NCI-H524 treated with DMSO at 0.1 percent for 48 hours (cell line): ENCODE results near the gene RECQL5.
"Not testable (repeated sequence)": the region's sequence is repeated elsewhere in the genome, so short reads cannot be mapped to it uniquely, and the experiment has no call there.

Source experiments
- DNase-seq: peaks from one replicate; lab custom pipeline; 2025; lab: John Stamatoyannopoulos, UW

Gene RECQL5

DNA sequence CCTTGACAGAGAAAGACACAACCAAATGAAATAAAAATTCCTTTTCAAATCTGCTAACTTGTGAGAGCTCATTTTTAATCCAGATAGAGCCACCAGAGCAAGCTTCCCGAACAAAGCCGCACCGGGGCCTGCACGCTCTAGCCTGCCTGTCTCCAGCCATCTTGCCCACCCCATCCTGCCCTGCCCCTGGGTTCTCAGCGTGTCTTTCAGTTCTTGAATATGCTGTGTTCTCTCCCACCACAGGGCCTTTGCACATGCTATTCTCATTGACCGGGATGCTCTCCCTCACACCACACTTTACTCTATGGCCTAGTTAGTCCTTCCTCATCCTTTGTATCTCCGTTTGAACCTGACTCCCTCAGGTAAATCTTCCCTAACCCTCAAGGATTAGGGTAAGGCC is 19.0 kb downstream of the RECQL5 start:
- no peak for DNase-seq

DNA sequence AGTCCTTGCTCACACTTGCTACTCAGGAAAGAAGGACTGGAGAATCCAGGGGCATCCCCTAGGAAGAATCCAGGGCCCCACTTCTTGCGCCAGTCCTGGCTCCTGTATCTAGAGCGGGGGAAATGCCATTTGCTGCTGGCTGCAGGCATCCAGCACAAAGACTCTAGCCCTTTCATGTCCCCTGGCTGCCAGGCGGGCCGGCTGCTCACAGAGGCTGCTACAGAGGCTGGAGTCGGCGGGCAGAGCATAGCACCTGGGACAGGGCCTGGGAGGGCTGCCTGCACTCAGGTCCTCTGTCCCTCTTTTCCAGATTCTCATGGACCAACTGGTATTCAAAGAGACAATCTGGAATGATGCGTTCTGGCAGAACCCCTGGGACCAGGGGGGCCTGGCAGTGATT is 19.9 kb downstream of the RECQL5 start:
- DNase-seq = no peak

DNA sequence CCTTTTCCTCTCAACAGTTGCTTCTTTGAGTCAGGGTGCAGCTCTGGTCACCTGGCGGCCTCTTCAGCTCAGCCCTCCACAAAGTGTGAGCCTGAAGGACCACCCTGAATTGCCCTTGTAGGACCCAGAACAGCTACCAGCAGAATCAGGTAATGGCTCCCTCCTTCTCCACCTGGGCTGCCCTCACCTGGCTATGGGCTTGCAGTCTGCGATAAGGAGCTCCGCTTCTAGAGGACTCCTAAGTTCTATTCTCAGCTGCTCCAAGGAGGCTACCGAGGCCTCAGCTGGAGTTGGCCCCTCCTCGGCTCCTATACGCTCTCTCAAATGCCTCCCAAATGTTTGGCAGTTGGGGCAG is 20.3 kb downstream of the RECQL5 start:
- DNase-seq = no peak

DNA sequence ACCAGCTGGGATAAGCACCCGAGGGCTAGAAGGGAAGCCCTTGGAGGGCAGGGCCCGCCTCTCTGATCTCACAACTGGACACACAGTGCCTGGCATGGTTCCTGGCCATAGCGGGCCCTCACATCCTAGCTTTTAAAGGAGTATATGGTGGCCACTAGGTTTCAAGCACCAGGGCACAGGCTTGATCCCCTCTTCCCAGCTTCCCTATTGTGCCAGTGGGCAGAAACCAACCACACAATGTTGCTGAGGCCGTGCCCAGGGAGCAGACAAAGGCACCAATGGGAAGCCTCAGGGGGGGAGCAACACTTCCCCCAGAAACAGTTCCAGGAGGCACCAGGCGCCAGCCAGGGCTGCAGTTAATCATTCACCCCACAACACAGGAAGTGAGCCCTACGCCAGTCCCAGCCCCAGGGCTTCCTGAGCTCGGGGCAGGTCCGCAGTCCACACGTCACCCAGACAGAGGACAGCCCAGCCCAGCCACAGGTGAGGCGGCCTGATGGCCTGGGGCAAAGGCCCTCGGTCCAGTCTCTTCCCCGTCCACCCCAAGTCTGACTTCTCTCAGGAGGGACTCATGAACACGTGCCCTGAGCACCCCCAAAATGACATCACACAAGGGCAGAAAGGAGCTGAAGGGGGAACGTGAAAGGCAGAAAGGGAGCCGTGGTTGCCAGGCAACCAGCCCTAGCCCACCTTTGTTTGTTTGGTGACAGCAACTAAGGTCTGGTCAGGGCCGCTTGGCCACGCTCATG is 20.9 kb downstream of the RECQL5 start:
- DNase-seq = no peak

DNA sequence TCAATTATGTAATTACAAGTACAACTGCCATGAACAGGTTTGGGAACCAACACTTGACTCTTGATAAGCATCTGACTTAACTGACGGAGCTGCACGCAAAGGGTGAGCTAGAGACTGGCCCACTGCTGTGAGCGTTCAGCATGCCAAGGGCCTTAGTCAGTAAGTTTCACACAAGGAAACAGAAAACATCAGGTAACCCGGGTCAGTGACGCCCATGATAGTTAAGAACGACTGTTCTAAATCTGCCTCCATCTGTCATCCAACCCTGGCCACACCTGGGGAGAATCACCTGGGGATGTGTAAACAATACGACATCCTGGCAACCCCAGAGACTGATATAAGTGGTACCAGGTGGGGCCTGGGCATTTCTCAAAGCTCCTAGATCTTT is 21.5 kb downstream of the RECQL5 start:
- no peak for DNase-seq

GRCh38 chr17:75643643-75644017 is 23.3 kb downstream of the RECQL5 start:
- no peak for DNase-seq

DNA sequence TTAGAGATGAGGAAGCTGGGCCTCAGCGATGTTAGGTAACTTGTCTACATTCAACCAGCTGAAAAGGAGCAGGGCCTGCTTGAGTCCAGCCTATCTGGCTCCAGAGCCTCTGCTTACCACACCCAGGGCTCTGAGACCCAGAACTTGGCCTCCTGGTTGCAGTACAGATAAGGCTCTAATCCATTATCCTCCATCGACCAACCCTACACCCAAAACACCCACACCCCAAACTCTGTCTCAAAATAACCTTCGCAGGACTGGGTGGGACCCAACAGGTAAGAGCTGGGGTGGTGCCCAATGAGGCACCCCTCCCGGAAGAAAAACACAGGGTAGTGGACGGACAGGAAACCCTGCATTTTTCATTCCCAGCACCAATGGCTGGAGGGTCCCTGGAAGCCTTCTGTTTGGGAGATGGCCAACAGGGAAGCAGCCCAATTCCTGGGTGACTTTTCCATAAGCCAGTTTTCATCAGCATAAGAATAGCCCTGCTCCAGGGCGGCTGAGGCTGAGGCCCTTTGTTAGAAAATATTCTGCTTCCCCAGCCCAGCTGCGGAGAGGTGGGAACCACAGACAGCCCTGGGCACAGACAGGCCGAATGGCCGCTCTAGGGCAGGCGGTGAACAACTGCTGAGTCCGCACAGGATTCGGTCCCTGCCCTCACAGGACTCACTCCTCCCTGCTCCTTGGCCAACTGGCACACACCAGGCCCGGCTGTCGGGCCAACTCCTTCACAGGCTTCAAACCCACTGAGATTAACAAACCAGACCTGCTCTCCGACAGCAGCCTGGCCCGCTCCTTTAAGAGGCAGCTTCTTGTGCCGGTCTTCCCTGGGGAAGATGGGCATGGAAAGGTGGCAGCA is 23.9 kb downstream of the RECQL5 start:
- DNase-seq = no peak

GRCh38 chr17:75642182-75642783 is 24.7 kb downstream of the RECQL5 start:
- no peak for DNase-seq

DNA sequence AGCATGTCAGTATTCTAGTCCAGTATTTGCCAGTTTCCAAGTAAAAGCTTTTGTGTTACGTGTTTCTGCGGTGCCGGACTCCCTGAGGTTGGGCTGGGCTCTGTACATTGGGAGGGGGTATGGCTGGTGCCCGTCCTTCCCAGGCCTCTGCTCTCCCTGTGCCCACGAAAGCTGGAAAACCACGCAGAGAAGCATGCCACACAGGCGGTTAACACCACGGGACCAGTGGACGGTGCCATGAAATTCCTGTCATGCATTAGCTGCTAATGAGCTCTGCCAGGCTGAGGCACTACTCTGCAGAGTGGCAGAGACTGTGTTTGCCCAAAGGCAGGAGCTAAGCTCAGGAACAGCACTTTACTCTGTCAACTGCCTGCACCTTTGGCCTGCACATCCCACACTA is 25.6 kb downstream of the RECQL5 start:
- DNase-seq = no peak

GRCh38 chr17:75640556-75641119 is 26.3 kb downstream of the RECQL5 start:
- DNase-seq = no peak

GRCh38 chr17:75639771-75640555 is 27.0 kb downstream of the RECQL5 start:
- no peak for DNase-seq

GRCh38 chr17:75639327-75639726 is 27.6 kb downstream of the RECQL5 start:
- DNase-seq = no peak

GRCh38 chr17:75638893-75639292 is 28.1 kb downstream of the RECQL5 start:
- DNase-seq = no peak

GRCh38 chr17:75638039-75638438 is 28.9 kb downstream of the RECQL5 start:
- DNase-seq = not testable (repeated sequence)

DNA sequence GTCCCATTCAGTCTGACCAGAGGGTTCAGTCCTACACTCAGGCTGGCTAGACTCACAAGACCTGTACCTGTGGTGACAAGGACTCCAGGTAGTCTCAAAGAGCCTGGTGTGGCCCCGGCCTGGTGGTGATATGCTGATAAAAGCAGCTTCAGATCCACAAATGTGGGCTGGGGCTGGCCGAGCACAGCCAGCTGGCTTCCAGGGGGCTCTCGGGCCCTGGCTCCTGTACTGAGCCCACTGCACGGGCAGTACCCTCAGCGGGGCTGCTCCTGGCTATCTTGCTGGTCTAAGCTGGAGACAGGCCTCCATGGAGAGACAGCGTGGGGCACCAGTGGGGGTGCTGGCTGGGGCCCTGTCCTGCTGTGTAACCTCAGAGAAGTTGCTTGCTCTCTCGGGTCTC is 29.4 kb downstream of the RECQL5 start:
- no peak for DNase-seq

DNA sequence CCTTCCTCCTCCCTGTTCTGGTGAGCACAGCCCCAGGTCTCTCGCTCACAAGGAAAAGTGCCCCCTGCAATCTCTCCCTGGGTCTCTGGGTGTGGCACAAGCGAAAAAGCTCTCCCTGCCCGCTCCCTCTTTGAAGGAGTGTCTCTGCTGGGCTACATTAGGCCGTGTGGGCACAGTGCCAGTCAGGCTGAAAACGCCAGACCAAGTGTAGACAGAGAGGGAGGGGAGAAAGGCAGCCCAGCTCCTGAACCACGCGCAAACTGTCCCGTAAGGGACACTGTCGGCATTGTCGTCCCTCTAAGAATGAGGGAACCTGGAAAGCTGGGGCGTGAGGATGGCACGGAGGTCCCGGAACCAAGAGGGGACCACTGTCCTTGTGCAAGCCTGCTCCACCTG is 29.8 kb downstream of the RECQL5 start:
- DNase-seq = no peak

- DNase-seq = no peak
Observed at GRCh38 chr17:75636381-75637142, 30.4 kb downstream of the RECQL5 start.

DNA sequence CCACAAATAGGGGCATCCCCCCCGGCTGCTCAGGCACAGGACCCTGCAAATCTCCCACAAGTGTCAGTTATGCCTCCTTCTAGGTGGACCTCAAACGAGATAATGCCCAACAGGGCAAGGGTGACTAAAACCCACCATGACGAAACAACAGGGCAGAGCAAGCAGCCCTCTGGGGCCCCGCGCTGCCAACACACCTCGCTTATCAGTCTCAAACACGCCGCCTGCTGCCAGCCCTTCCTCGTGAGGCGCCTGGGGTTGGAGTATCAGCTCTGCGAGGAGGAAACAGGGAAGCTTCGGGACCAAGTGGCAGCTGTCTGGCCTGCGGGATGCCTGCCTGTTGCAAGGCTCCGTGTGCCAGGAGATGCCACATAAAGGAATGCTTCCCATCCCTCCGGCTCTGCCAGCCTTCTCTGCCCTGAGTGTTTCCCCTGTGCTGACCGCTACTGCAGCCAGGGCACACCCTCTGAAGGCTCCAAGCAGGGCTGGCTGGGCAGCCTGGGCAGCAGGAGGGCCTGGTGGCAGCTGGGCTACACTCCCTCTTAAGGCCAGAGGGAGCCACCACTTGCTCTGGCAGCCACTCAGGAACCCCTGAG is 31.2 kb downstream of the RECQL5 start:
- DNase-seq = no peak

- no peak for DNase-seq
Observed at GRCh38 chr17:75634754-75635609, 32.0 kb downstream of the RECQL5 start.

- DNase-seq = no peak
Observed at GRCh38 chr17:75634376-75634740, 32.6 kb downstream of the RECQL5 start.
